KOPT-K1 (cell line): Measurements from ENCODE around the gene MTPN.

ENCODE experiments used
- H3K27ac ChIP-seq: fragments of 200-600 bp; sonication (generic); 2 replicates; pipeline ENCODE4 v1.5.1; 2016; ENCODE audit warnings: antibody characterized with exemption, mild to moderate bottlenecking, low read depth, low read length; ENCODE audit not compliant: poor library complexity, severe bottlenecking
- H3K36me3 ChIP-seq: fragments of 200-600 bp; sonication (generic); 2 replicates; pipeline ENCODE4 v1.5.1; 2017; ENCODE audit warnings: antibody characterized with exemption, mild to moderate bottlenecking, low read length, moderate library complexity; ENCODE audit not compliant: insufficient read depth
- H3K9me3 ChIP-seq: fragments of 200-600 bp; sonication (generic); 2 replicates; pipeline ENCODE4 v1.5.1; 2017; ENCODE audit warnings: antibody characterized with exemption, low read length, mild to moderate bottlenecking; ENCODE audit not compliant: insufficient read depth, poor library complexity, severe bottlenecking

MTPN gene

DNA sequence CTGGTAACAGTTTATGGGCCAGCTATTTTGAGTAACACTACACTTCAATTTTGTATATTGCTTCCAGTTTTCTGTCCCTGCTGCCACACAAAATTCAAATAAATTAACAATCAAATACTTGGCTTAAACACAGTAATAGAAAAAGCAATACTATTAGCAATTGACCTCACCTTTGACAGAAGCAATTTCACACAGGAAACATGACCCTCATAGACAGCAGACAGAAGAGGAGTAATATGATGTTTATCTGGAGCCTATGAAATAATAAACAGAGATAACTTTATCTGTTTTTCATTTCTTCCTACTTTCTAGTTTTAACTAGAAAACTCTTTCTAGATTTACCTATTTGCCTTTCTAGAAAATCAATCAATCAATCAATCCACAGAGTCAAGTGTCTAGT lies 26.7 kb downstream of the MTPN start:
- H3K27ac ChIP-seq = no peak overlapping the region
- peaks cover 72% of the 10 kb centered on the region for H3K36me3 ChIP-seq
- H3K9me3 ChIP-seq = no peaks in the 10 kb centered on the region

DNA sequence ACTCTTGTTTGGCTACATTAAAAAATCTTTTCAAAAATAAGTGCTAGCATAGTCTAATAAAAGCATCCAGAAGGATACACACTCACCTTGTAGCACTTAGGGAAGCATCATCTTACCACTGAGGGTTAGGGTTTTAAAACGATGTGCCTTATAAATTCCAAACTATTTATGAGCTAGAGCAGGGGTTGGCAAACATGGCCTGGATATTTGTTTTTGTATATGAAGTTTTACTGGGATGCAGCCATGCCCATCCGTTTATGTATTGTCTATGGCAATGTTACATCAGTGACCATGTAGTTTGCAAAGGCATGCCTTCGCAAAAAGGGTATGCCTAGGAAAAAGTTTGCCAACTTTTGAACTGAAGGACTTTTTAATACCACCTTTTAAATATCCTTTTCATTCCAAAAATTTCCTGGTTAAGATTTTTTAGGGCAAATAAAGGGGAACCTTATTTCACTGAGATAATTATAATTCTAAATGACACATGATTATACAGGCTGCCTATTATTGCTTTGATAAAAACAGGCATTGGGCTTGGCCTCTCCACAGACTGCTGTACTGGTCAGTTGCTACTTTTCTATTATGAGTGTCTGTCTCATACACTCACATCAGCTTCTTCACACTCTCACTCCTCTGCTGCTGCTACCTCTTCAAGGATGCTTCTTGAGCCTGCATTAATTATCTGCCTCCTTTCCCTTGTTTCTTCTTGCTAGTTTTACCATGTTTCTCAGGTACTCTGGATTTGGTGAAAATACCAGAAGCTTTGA lies 30.7 kb downstream of the MTPN start:
- H3K36me3 ChIP-seq = peaks cover 78% of the 10 kb centered on the region
- no peak overlapping the region for H3K27ac ChIP-seq
- H3K9me3 ChIP-seq = no peaks in the 10 kb centered on the region

DNA sequence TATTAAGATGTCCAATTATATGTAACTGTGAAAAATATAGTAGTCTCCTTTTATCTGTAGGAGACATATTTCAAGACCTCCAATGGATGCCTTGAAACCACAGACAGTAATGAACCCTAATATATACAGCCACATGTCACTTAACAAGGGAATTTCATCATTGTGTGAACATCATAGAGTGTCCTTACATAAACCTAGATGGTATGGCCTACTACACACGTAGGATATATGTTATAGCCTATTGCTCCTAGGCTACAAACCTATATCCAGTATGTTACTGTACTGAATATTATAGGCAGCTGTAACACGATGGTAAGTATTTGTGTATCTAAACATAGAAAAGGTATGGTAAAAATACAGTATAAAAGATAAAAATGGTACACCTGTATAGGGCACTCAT lies 32.4 kb downstream of the MTPN start:
- H3K9me3 ChIP-seq = no peaks in the 10 kb centered on the region
- no peak overlapping the region for H3K27ac ChIP-seq
- peaks cover 69% of the 10 kb centered on the region for H3K36me3 ChIP-seq

DNA sequence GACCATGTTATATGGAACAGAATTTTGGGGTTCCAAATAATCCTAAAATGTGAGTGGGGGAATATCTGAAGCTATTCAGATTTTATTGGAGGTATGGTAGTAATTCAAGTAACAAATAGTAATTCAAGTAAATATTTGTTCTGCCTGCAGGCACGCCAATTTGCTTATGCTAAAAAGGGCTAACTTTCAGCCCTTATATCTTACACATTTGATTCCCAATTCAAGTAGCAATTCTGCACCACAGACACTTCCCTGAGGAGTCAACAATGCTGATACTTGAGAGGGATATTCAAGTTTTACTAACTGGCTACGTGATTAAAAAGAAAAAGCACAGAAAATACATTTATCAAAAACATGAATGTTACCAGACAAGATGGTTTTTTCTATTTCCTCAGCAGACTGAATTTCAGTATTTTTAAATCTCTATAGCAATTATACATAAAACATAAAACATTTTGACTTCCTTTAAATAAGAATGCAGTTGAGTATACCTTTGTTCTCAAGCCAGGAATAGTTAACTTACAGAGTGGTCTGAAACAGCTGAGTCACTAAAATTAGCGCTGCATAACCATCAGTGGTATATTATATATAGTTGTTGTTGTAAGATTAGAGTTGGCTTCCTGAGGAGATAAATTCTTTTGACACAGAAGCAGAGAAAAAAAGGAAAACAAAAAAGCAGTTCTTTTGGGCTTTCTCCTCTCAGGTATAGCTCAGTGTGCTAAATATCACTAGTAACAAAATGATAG lies 33.9 kb downstream of the MTPN start:
- Histone ChIP-seq H3K9me3 (no peaks in the 10 kb centered on the region), H3K36me3 (peaks cover 54% of the 10 kb centered on the region), H3K27ac (no peak overlapping the region)

DNA sequence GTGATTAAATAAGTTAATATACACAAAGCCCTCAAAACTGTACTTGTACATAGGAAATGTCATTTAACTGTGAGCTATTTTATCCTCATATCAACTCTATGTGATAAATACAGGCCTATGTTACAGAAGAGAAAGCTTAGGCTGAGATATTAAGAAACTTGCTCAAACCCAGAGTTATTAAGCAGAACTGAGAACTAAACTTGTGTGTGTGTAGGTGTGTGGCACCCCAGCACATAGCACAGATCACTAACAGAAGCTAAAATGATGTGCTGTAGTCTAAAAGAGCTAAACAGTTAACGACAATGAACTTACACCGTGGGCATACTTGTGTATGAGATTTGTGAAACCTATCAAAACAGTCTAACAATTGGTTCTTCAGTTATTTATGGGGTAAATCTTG lies 34.5 kb downstream of the MTPN start:
- Histone ChIP-seq H3K9me3 (no peaks in the 10 kb centered on the region), H3K36me3 (peaks cover 49% of the 10 kb centered on the region), H3K27ac (no peak overlapping the region)

DNA sequence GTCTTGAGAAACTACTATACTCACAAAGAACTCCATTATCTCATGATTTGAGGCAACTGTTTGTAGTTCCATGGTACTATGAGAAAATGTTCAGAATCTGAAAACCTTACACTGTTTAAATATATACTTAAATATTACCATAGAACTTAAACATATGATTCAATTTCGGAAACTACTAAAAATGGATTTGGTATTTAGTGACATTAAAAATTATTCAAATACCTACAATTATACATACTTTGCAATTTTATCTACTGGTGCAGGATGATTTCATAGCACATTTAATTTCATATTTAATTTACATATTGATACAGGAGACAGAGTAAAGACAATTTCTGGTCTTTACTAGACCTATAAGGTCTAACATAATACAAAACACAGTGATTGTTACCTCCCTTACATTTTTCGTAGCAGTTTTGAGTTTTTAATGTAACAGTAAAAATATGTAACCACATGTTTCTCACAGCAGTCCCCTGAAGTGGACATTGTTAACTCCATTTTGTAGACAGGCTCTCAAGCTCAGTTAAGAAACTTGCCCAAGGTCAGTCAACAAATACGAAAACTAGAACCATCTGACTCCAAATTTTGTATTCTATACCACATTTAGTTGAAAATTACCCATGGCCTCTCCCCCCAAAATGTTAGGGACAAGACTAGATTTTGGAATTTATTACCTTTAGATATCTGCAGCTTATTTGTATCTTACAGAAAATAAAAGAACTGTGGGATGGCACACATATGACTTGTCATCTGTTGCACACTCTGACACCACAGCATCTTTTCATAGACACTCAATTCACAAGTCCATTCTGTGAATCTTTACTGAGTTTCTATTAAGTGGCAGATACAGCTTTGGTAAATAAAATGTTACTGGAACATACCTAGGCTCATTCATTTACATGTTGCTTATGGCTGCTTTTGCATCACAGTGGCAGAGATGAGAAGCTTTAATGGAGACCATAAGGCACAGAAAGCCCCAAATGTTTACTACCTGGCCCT lies 36.8 kb downstream of the MTPN start:
- H3K36me3 ChIP-seq = peaks cover 33% of the 10 kb centered on the region
- no peak overlapping the region for H3K27ac ChIP-seq
- no peaks in the 10 kb centered on the region for H3K9me3 ChIP-seq

DNA sequence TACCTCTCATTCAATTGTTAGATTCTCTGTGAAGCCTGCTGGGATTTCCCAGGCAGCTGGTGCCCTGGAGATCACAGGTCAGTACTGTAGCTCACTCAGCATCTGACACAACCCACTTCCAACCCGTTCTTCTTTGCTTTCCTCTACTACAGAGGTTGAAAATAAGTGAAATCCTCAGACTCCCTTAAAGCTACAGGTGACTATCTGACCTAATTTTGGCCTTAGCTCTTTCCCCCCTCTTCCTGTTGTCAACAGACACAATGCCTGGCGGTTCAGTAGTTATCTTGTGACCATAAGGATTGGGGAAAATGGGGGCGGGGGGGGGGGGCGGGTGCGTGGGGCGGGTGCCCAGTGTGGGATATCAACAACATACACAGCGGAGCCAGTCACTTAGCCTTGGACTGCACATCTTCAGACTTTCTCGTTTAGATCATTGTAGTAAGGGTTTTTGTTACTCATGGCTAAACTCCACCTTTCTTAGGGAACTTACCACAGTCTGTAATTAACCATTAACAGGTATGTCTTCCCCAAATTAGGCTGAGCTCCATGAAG lies 37.8 kb downstream of the MTPN start:
- Histone ChIP-seq H3K36me3 (peaks cover 27% of the 10 kb centered on the region), H3K27ac (no peak overlapping the region)

DNA sequence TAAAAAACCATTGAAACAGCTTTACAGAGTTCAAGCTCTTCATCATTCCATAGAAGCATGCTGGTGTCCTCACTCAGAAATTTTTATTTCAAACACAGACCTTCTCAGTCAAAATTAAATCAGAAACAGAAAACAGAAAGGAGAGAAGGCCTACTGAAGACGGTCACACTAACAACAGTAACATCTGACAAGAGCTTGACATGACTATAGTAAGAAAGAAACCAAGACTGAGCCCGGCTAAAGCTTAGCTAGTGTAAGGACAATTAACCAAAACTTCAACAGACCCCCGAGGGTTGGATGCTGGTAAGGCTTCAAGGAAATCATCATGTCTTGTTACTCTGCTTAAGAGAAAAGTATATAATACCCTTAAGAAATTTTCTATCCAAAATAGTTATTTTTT lies 38.6 kb downstream of the MTPN start:
- peaks cover 27% of the 10 kb centered on the region for H3K36me3 ChIP-seq
- H3K9me3 ChIP-seq = no peaks in the 10 kb centered on the region
- no peak overlapping the region for H3K27ac ChIP-seq

More for the DNA sequence above, 37.8 kb downstream of the MTPN start:
- no peaks in the 10 kb centered on the region for H3K9me3 ChIP-seq

DNA sequence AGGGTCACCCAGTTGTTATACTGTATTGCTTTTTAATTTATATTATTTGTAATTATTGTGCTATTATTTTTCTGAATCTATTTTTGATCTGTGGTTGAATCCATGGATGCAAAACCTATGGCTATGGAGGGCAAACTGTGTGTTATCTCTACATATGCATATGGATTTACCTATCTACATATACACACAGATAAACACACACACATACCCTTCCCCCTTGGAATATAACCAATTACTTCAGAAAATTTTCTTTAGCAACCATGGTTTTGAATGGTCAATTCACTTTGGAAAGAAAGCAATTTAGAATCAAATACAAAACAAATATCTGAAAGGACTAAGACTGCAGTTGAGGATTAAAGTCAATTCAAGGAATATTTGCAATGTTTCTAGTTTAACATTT lies 39.1 kb downstream of the MTPN start:
- peaks cover 24% of the 10 kb centered on the region for H3K36me3 ChIP-seq

DNA sequence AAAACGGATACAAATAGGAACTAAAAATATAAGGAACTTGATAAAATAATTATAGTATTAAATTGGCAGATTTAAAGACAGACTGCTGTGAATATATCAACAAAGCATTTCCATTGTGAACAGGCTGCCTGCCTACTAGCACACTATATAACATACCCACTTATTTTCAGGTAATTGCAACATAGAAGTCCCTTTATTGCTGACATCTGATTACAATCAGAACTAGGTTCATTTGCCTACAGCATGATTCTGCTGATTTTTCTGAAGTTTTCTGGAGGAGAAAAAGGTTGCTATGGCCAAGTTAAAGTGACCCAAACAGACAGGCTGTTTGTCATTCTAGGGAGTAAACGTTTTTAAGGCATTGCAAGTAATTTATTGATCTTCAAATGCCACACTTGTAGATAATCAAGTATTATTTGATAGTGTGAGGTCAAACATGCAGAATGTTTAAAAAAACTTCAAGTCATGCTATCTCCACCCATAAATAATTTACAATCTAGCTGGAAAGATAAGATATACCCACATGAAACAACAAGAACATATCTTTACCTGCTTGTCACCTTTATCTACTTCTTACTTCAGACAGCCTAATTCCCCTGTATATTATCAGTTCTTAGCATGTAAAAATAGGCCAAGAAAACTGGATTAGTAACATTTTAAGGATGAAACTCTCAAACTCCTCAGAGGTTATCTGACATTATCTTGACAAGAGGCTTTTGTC lies 40.5 kb downstream of the MTPN start:
- Histone ChIP-seq H3K36me3 (peaks cover 13% of the 10 kb centered on the region; the same call in 1 of the 2 replicates), H3K27ac (no peak overlapping the region), H3K9me3 (no peaks in the 10 kb centered on the region)

More for the DNA sequence above, 39.1 kb downstream of the MTPN start:
- no peaks in the 10 kb centered on the region for H3K9me3 ChIP-seq
- H3K27ac ChIP-seq = no peak overlapping the region

DNA sequence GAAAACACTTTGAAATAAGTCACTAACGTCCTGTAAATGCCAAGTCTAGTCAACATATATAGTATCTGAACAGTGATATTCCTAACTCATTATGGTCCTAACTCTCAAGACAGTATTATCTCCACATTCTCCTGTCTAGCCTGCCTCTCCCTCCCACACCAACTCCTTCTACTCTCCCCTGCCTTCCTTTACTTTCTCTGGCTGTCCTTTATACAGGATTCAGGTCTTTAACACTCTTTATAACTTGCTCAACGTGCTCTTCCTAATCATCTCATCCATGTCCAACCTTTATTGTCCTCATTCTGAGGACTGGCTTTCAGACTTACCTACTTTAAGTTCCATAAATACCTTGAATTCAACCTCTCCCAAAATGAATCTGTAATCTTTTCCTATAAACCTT lies 42.5 kb downstream of the MTPN start:
- H3K9me3 ChIP-seq = no peaks in the 10 kb centered on the region
- no peak overlapping the region for H3K27ac ChIP-seq
- peaks cover 23% of the 10 kb centered on the region for H3K36me3 ChIP-seq

DNA sequence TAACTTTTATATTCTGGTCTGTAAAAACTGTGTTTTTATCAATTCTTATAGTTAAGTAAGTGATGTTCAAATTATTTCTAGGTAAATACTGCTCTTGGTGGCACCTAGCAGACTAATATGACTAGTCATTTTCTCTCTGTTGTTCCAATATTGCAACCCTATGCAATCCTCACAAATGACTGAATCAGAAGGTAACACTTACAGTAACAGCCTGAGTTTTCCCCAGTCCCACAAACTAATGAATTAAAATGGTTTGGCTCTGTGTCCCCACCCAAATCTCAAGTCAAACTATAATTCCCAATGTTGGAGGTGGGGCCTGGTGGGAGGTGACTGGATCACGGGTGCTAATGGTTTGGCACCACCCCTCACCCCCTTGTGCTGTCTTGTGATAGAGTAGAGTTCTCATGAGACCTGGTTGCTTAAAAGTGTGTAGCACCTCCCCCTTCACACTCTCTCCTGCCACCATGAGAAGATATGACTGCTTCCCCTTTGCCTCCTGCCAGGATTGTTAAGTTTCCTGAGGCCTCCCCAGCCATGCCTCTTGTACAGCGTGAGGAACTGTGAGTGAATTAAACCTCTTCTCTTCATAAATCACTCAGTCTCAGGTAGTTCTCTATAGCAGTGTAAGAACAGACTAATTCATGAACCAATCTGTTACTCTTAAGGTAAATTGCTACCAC lies 43.5 kb downstream of the MTPN start:
- Histone ChIP-seq H3K36me3 (peaks cover 33% of the 10 kb centered on the region), H3K27ac (no peak overlapping the region)

DNA sequence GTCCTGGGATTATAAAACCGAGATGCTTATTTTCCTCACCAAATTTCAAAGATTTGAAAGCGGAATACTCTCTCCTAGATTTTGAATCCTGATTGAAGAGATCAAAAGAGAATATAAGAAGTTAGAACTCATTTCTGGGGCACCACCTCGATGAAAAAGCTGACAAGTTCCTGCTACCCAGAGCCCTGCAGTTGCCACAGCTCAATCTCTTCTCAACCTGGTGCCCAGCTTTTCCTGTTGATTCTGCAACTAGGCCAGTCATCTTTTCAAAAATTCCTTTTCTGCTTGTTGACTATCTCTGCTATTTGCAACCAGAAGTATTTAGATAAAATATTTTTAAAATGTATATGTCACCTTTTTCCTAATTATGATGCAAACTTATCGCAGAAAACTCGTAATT lies 45.0 kb downstream of the MTPN start:
- Histone ChIP-seq H3K9me3 (no peaks in the 10 kb centered on the region), H3K36me3 (peaks cover 46% of the 10 kb centered on the region), H3K27ac (no peak overlapping the region)

More for the DNA sequence above, 43.5 kb downstream of the MTPN start:
- H3K9me3 ChIP-seq = no peaks in the 10 kb centered on the region
